Activated CD8-positive, alpha-beta memory T cell treated with anti-CD3 and anti-CD28 coated beads for 36 hours (primary cell): ENCODE results near the gene GM2A. TPM values are rescaled to one million over a fixed set of nuclear protein-coding genes. Genes with fewer than 3 reads are reported as not detected.
"Not testable (repeated sequence)": the region's sequence is repeated elsewhere in the genome, so short reads cannot be mapped to it uniquely, and the experiment has no call there.

ENCODE experiments used
- CTCF ChIA-PET: fragments of 350-600 bp; sonication (Branson Sonifier 250); formaldehyde crosslinking; loops from one replicate; lab custom pipeline; 2021; ENCODE audit warnings: antibody characterized with exemption; lab: Charles Lee
- POLR2A ChIA-PET: fragments of 350-600 bp; sonication (Branson Sonifier 250); formaldehyde crosslinking; loops from one replicate; lab custom pipeline; 2021; ENCODE audit warnings: antibody characterized with exemption; lab: Charles Lee
- total RNA-seq, 2 experiments: library from RNA; stranded (reverse); gene quantifications; one replicate each; pipeline ENCODE4 v1.2.3, GENCODE V29; 2021

The GM2A gene
- total RNA-seq, 2 experiments from 2014 or later: 12.8 to 14.9 TPM

DNA sequence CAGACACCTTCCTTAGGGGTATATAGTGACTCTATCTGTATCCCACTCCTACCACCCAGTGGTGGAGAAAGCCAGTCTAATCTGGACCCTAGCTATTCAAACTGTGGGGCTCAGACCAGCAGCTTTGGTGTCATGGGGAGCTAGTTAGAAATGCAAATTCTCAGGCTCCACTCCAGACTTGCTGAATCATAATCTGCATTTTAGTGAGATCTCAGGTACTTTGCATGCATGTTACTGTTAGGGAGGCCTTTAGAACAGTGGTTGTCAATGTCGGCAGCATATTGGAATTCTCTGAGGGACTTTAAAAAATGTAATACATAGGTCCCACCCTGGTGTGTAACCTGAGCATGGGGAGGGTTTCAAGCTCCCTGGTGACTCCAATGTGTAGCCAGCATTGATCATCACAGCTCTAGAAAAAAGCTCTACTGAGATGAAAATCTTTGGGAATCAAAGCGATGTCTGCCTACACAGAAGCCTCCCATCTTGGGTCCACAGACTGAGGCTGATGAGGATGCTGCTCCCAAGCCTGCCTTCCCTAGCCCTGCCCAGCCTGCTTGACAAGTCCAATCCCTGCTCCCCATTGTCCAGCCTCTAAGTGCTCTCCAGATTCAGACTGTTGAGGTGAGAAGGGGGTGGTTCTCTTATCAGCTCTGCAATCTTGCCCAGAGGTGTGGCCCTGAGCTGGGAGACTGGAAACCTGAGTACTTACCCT lies 11.9 kb upstream of the GM2A start:
- ChIA-PET CTCF (interaction anchor here (0.6 to 2.7 kb wide), 5 partner anchors 12 to 190 kb away, joined by 3 to 6 read pairs (median 4); partner anchors contain the start of gene GM2A), POLR2A (no interaction called here)

DNA sequence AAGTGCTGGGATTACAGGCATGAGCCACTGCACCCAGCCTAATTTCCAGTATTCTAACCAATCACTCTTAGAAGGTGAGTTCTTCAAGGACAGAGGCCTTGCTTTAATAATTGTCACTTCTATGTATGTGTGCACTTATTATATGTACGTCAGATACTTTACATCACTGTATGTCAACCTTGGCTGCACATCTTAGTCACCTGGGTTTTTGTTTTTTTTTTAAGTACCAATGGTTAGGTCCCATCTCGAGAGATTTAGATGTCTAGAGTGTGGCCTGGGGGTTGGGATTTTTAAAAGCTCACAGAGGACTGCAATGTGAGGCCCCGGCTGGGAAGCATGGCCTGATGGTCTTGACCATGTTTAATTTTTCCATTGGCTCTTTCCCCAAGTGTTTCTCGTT lies 9.9 kb upstream of the GM2A start:
- ChIA-PET CTCF (no interaction called here), POLR2A (interaction anchor here (1.4 kb wide), 1 partner anchor 10 kb away, joined by 5 read pairs; the partner anchor contains the start of gene GM2A)

DNA sequence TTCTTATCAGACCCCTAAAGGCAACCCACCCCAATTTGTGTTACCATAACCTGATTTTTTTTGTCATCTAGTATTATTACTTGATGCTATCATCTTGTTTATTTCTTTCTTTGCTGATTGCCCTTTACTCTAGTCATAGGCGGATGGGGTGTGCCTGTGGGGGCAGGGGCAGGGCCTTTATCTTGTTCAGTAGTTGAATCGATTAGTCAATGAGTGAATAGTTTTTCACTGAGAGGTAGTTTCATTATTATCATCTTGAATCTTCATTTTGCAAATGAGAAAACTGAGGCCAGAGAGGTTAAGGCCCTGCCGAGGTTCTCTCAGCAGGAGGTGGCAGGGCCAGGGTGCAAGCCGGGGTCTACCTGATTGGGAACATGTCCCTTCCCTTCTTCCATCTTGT lies 9.4 kb upstream of the GM2A start:
- CTCF ChIA-PET: no interaction called here
- POLR2A ChIA-PET: no interaction called here

DNA sequence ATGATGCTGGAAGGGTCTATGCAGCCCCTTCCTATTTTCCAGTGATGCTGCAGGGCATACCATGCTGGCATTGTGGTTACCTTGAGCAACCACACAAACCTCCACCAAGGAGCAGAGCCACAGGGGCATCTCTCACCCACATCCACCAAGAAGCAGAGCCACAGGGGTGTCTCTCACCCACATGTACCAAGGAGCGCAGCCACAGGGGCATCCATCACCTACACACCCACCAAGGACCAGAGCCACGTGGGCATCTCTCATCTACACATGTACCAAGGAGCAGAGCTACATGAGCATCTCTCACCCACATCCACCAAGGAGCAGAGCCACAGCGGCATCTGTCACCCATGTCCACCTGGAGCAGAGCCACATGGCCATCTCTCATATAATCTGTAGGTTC lies 8.8 kb upstream of the GM2A start:
- ChIA-PET CTCF (no interaction called here), POLR2A (no interaction called here)

DNA sequence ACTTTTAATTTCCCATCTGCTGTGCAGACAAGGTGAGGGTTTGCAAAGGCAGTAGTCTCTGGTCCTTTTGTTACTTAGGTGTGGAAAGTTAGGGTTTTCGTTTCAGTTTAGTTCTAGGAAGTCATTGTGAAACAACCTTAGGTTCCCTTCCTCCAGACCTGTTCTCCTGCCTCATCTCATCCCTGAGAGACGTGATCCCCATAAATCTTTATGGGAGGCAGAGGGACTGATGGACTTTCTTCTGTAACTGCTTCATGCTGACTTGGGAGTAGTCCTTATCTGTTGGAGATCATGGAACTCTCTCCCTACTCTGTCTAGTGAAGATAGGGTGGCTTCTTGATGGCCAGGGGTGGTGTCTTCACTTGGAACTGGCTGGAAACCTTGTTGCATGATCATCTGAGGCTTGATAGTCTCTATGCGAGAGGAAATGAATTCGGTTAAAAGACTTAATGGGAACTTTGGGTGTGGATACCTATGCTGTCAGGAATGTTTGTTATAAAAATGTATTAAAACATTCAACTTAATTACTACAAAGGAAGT lies 7.2 kb upstream of the GM2A start:
- CTCF ChIA-PET: interaction anchor here (0.7 kb wide), 1 partner anchor 680 kb away, joined by 4 read pairs; no protein-coding TSS in a partner anchor
- POLR2A ChIA-PET: no interaction called here

DNA sequence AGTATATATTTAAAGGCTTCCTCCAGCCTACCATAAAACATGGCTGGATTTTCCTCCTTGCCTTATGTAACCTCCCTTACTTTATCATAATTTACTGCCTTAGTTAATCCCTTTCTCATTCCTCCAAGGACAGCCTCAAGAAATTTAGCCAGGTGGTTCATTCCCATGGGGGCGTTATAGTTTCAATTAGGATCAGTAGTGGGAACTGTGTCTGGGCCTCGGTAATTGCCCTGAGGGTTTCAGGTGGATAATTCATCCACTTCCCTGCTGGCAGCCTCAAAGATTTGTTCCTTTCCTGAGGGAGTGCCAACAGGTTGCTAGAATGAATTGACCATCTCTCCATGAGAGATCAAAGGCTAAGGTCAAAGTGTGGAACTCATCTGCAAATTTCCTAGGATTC lies 4.3 kb upstream of the GM2A start:
- POLR2A ChIA-PET: no interaction called here
- CTCF ChIA-PET: interaction anchor here (0.9 to 1.4 kb wide), 2 partner anchors 10 to 24 kb away, joined by 3 to 5 read pairs; partner anchors contain the start of gene CCDC69

DNA sequence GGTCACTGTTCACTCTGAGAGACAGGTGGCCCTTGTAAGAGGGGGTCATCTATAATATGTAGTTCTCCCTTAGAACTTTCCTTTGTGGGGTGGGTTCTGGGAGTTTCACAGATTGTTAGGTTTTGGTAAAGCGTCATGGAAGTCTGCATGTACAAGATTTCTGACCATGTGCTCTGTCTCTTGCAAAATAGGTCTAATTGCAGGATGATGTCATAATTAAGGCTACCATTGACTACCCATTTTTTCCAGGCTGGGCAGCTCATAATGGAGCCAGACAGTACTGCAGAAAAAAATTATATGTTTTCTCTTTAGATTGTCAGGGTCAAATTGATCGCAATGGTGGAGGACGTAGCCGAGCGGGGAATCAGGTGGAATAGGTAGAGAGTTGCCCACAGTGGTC lies 3.7 kb upstream of the GM2A start:
- POLR2A ChIA-PET: no interaction called here
- CTCF ChIA-PET: interaction anchor here (1.3 to 1.5 kb wide), 3 partner anchors 11 to 201 kb away, joined by 3 to 5 read pairs (median 4); partner anchors contain the start of gene CCDC69

DNA sequence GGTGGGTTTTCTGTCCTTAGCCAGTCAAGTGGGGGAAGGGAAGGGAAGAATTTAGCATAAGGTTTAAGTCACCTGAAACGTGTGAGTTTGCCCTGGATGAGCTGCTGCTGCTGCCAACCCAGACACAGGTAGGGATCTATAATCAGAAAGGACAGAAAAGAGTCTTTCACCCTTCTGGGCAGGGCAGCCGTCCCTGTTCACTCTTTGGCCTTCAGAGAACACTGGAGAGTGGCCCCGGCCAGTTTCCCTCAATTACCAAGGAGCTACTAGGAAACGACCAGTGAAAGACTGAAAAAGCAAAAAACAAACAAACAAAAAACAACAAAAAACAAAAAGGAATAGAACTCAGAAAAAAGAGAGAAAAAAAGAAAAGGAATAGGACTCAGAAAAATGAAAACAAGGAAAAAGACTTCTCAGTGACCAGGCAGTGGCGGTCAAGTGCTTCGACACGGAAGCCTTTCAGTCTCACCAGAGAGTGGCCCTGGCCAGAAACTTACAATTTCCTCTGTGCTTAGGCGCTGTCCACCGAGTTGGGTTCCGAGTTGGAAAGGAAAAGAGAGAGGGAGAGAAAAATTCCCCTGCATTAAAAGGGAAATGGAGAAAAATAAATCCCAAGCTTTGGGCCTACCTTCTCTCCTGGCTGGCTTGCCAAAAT lies 2.5 kb upstream of the GM2A start:
- ChIA-PET POLR2A (interaction anchor here (0.7 to 0.8 kb wide), 3 partner anchors 12 to 39 kb away, joined by 3 to 4 read pairs (median 3); no protein-coding TSS in a partner anchor), CTCF (interaction anchor here (0.6 to 1.5 kb wide), 5 partner anchors 12 to 1487 kb away, joined by 3 to 5 read pairs (median 4); partner anchors contain the start of gene CCDC69)

DNA sequence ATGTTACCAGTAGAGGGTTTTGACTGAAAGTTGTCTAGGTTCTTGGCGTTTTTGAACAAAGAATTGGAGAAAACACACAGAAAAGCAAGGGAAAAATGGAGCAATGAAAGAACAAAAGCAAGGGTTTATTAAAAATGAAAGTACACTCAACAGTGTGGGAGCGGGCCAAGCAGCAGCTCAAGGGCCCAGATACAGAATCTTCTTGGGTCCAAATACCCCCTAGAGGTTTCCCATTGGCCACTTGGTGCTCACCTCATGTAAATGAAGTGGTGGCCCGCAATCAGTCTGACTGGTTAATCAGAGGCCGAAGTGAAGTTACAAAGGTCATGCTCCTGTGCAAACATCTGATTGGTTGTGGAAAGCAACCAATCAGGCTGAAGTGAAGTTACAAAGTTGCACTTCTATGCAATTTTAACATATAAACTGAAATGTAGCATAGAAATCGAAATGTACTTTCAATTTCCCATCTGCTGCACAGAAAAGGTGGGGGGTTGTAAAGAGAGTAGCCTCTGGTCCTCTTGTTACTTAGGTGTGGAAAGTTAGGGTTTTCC lies 1.9 kb upstream of the GM2A start:
- POLR2A ChIA-PET: interaction anchor here (0.8 kb wide), 1 partner anchor 40 kb away, joined by 3 read pairs; no protein-coding TSS in a partner anchor
- CTCF ChIA-PET: interaction anchor here (0.6 to 1.5 kb wide), 4 partner anchors 12 to 1488 kb away, joined by 3 to 5 read pairs (median 4); no protein-coding TSS in a partner anchor

DNA sequence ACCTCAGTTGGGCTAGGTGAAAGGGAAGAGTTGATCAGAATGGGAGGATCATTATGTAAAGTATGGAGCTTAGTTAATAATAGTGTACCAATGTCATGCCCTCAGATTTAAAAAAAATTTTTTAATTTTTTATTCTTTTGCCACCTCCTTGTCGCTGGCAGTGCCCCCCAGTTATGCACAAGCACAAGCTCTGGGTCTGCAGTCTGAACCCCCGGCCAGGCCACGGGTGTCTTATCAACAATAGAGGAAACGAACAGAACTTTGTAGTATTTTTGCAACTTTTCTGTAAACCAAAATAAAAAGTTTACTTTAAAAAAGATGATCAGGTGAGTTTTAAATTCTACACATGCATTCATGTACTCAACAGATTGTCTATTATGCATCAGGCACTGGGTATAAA lies 1.4 kb upstream of the GM2A start:
- POLR2A ChIA-PET: interaction anchor here (0.5 to 2.7 kb wide), 7 partner anchors 16 to 551 kb away, joined by 3 to 18 read pairs (median 4); partner anchors contain the start of genes CCDC69, G3BP1 and RBM22
- CTCF ChIA-PET: interaction anchor here (1.2 kb wide), 2 partner anchors 13 to 30 kb away, joined by 4 to 5 read pairs; no protein-coding TSS in a partner anchor

DNA sequence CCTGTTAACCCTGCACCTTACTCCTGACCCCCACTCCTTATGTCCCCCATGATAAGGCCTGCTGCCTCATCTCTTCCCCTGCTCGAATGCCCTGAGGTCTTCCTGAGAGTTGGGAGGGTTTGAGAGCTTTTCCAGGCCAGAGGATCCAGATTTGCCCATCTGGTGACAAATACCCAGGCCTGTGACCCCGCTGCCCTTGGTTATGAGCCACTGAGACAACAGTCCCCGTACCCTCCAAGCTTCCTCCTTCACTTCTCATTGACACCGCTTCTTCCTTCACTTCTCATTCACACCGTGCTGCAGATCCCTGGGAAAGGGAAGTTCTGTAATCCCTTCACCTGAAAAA lies 593 bp downstream of the GM2A start:
- POLR2A ChIA-PET: interaction anchor here (1.3 to 2.7 kb wide), 3 partner anchors 10 to 518 kb away, joined by 4 to 18 read pairs (median 11); partner anchors contain the start of genes CCDC69 and G3BP1
- CTCF ChIA-PET: interaction anchor here (0.6 to 1.1 kb wide), 2 partner anchors 60 to 104 kb away, joined by 3 read pairs; no protein-coding TSS in a partner anchor

DNA sequence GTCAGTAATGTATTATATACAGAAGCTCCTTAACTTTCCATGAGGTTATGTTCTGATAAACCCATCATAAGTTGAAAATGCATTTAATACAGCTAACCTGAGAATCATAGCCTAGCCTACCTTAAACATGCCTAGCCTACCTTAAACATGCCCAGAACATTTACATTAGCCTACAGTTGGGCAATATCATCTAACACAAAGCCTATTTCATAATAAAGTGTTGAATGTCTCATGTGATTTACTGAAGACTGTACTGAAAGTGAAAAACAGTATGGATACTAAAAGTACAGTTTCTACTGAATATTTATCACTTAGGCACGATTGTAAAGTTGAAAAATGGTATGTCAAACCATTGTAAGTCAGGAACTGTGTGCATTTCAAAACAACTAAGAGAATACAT lies 1.6 kb downstream of the GM2A start:
- POLR2A ChIA-PET: no interaction called here
- CTCF ChIA-PET: no interaction called here

DNA sequence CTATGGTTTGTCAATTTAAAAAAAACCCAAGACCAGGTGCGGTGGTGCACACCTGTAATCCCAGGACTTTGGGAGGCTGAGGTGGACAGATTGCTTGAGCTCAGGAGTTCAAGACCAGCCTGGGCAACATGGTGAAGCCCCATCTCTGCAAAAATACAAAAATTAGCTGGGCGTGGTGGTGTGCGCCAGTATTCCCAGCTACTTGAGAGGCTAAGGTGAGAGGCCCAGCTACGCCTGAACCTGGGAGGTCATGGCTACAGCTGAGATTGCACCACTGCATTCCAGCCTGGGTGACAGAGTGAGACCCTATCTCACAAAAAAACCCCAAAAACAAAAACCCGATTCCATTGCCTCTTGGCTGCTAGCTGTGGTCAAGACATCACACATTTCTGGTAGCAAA lies 2.0 kb downstream of the GM2A start:
- POLR2A ChIA-PET, CTCF ChIA-PET: not testable (repeated sequence)

DNA sequence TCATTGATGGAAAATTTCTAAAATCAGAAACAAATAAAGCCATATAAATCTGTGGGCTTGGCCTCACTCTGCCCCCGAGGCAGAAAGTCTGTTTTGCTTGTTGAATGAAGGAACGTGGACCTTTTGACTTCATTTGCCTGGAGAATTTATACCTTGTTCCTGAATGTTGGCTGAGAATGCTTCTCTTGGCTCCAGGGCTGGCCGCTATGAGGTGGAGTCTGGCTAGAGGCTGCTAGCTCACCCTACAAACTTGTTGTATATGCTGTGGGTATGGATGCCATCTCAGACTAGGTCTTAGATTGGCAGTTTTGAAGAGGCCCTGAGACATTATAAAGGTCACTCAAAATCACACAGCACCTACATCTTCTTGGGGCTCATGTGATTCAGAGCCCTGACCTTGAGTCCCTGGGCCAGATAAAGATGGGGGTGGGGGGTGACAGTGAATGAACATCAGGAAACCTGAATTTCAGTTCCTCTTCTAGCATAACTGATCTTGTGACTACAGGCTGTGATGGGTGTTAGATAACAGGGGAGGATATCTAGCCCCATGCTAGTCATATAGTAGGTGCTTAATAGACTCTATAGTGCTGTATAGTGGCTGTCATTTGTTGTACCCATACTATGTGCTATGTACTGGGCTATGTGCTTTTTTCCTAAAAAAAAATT lies 2.8 kb downstream of the GM2A start:
- ChIA-PET POLR2A (no interaction called here), CTCF (interaction anchor here (0.7 kb wide), 1 partner anchor 51 kb away, joined by 4 read pairs; no protein-coding TSS in a partner anchor)

DNA sequence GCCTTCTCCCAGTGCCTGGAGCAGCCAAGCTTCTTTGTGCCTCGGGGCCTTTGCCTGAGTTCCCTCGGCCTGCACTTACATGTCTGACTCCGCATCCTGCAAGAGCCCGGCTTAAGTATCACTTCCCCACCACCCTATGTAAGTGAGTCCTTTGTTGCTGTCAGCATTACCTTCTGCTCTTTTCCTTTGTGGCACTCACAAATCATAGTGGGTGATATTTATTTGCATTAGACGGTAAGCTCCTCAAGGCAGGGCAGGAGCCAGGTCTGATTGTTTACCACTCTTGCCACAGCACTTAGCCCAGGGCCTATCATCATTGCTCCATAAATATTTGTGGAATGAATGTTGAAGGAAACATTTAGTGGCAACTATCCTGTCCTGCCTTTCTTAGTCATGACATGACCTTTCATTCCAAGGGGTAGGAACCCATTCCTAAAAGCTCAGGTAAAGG lies 4.8 kb downstream of the GM2A start:
- ChIA-PET POLR2A (no interaction called here), CTCF (interaction anchor here (1.3 kb wide), 1 partner anchor 35 kb away, joined by 3 read pairs; no protein-coding TSS in a partner anchor)

DNA sequence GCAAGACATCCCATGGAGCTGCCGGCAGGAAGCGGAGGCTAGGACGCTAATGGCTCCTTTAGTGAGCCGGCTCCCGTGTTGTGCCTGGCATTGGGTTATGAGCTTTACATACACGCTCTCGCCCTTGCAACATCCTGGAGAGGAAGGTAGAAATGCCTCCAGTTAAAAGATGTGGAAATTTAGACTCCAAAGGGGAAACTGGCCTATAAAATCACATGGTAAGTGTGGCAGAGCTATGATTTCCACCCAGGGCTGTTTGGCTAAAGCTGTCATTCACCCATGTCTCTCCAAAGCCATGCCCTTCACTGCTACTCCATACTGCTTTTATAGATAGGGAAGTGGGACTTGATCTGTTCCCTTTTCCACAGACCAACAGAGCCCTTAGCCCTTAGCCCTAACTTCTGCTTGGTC lies 5.2 kb downstream of the GM2A start:
- ChIA-PET POLR2A (interaction anchor here (0.6 kb wide), 1 partner anchor 80 kb away, joined by 3 read pairs; no protein-coding TSS in a partner anchor), CTCF (interaction anchor here (1.3 kb wide), 1 partner anchor 36 kb away, joined by 3 read pairs; no protein-coding TSS in a partner anchor)

DNA sequence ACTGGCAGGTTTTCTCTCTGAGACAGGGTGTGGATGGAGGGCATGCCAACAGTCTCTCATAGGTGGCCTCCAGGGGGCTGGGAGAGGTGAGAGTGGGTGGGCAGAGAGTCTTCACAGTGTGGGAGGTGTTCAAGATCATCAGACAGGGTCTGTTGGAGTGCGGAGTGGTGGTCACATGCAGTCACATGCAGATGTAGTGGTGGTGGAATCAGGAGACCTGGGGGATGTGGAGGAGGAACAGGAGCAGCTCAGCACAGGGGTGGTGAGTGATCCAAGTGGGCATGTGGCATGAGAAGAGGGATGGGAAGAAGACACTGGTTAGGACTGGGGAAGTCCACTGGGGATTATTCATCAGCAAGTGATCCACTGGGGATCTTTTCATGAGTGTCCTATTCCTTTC lies 5.8 kb downstream of the GM2A start:
- ChIA-PET CTCF (interaction anchor here (1.3 kb wide), 2 partner anchors 36 to 133 kb away, joined by 3 to 4 read pairs; no protein-coding TSS in a partner anchor), POLR2A (interaction anchor here (0.6 kb wide), 1 partner anchor 80 kb away, joined by 3 read pairs; no protein-coding TSS in a partner anchor)

DNA sequence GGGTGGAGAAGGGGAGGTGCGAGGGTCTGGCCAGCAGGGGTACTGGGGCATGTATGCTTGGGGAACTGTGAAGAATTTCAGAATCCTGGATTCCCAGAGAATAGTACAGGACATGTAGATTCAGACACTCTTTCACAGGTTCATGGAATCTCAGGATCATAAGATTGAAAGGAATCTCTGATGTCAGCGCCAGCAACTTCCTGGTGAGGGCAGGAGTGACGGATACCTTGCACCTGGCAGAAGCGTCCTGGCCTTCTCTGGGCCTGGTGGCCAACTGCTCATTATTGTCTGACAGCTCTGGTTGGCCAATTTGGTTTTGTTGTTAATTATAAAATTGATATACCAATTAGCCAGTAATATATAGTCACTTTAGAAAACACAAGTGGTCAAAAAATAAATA lies 6.9 kb downstream of the GM2A start:
- ChIA-PET POLR2A (no interaction called here), CTCF (interaction anchor here (1.3 kb wide), 1 partner anchor 134 kb away, joined by 4 read pairs; no protein-coding TSS in a partner anchor)
